ENCODE data around the gene GP5. TPM values are rescaled to one million over a fixed set of nuclear protein-coding genes. Genes with fewer than 3 reads are reported as not detected.

Gene GP5
- total RNA-seq, 1 experiment from 2014 or later = not detected

DNA sequence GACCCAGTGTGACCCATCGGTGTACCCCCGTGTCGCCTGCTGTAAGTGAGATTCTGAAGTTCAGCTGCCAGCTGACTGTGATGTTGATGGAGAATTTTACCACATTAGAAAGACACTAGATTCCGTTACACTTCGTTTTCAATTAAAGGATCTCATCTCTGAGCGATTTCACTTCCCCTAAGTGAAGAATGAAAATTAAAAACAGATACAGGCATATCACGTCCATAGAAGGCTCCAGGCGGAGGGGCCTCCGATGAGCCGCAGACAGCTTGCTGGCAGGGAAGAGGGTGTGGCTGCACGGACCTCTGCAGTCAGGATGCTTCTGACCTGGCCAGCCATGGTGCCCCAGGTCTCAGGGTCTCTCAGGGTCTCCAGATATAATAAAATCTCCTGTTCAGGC lies 41.4 kb downstream of the GP5 start:
- no peak for DNase-seq
- H3K27ac ChIP-seq = no peak overlapping the region
- H3K36me3 ChIP-seq = no peaks in the 10 kb centered on the region
- no peaks in the 10 kb centered on the region for H3K27me3 ChIP-seq
- no peak overlapping the region for H3K4me3 ChIP-seq
- no peaks in the 10 kb centered on the region for H3K9me3 ChIP-seq (replicated peaks)
- H3K4me1 ChIP-seq = no peaks in the 10 kb centered on the region

DNA sequence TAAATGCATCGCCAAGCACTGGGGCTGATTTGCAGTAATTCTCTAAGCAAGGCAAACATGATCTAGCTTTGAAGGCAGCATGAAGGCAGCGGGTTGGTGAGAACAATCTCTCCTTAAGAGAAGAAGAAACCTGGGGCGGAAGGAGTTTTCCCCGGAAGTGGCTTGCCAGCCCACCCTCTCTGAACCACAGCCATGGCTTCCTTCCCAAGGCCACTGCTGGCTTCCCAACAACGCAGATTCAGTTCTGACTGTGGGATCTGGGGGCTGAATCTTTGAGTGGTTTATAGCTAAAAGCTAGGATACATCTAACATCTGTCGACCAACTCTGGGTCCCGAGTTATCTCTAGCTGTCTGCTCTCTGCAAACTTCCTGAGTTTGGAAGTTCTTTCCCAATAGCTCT lies 43.7 kb downstream of the GP5 start:
- Histone ChIP-seq H3K27ac (no peak overlapping the region), H3K27me3 (no peaks in the 10 kb centered on the region), H3K4me3 (no peak overlapping the region), H3K4me1 (no peaks in the 10 kb centered on the region), H3K36me3 (no peaks in the 10 kb centered on the region), H3K9me3 (replicated peaks) (no peaks in the 10 kb centered on the region)
- DNase-seq = no peak

DNA sequence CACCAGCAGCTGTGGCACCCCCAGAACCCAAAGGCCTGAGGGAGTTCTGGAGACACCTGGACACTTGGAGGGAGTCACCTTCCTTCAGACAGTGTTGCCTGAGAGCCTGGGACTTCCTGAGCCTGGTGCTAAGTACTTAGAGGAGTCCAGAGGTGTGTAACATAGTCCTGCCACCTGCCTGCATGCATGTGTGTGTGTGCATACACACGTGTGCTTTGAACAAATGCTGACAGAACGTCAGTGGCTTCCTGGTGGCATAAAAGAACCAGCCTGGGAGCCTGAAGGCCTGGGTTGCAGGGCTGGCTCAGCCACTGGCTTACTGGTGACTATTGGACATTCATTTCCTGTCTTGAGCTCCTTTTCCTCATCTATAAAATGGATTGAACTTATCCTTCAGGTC lies 44.8 kb downstream of the GP5 start:
- DNase-seq = no peak
- Histone ChIP-seq H3K36me3 (no peaks in the 10 kb centered on the region), H3K9me3 (replicated peaks) (no peaks in the 10 kb centered on the region), H3K4me3 (no peak overlapping the region), H3K27me3 (no peaks in the 10 kb centered on the region), H3K27ac (no peak overlapping the region), H3K4me1 (no peaks in the 10 kb centered on the region)

DNA sequence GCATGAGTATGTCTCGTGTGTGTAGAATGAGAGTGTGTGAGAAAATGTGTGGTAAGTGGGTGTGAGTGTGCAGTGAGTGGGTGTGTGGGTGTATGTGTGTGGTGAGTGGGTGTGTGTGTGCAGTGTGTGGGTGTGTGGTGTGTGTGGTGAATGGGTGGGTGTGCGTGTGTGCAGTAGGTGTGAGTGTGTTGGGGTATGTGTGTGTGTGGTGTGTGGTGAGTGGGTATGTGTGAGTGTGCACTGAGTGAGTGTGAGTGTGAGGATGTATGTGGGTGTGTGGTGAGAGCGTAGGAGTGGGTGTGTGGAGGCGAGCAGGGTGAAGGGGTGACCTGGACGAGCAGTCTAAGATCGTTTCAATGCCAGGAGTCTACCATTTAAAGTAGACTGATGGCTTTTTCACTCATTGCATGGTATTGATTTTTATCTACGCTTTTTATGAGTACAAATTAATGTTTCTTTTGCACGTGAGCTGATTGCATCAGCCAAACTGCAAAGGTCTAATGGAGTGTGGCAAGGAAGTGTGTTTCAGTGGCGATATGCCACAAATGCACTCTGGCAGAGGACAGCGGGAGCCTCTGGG lies 46.3 kb downstream of the GP5 start:
- no peak for DNase-seq
- no peaks in the 10 kb centered on the region for H3K9me3 ChIP-seq (replicated peaks)
- no peak overlapping the region for H3K27ac ChIP-seq
- H3K27me3 ChIP-seq = no peaks in the 10 kb centered on the region
- no peaks in the 10 kb centered on the region for H3K36me3 ChIP-seq
- no peaks in the 10 kb centered on the region for H3K4me1 ChIP-seq
- H3K4me3 ChIP-seq = no peak overlapping the region

DNA sequence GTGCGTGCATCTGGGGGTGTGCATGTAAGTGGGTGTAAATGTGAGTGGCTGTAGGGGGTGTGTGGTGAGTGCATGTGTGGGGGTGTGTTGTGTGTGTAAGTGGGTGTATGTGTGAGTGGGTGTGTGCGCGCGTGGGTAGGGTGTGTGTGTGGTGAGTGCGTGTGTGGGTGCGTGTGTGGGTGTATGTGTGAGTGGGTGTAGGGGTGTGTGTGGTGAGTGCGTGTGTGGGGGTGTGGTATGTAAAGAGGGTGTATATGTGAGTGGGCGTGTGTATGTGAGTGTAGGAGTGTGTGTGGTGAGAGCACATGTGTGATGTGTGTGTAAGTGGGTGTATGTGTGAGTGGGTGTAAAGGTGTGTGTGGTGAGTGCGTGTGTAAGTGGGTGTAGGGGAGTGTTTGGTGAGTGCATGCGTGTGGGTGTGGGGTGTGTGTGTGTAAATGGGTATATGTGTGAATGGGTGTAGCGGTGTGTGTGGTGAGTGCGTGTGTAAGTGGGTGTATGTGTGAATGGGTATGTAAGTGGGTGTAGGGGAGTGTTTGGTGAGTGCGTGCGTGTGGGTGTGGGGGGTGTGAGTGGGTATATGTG lies 47.0 kb downstream of the GP5 start:
- no peaks in the 10 kb centered on the region for H3K36me3 ChIP-seq
- no peak overlapping the region for H3K4me3 ChIP-seq
- no peaks in the 10 kb centered on the region for H3K4me1 ChIP-seq
- H3K27ac ChIP-seq = no peak overlapping the region
- no peaks in the 10 kb centered on the region for H3K27me3 ChIP-seq
- DNase-seq = no peak
- H3K9me3 ChIP-seq (replicated peaks) = no peaks in the 10 kb centered on the region

DNA sequence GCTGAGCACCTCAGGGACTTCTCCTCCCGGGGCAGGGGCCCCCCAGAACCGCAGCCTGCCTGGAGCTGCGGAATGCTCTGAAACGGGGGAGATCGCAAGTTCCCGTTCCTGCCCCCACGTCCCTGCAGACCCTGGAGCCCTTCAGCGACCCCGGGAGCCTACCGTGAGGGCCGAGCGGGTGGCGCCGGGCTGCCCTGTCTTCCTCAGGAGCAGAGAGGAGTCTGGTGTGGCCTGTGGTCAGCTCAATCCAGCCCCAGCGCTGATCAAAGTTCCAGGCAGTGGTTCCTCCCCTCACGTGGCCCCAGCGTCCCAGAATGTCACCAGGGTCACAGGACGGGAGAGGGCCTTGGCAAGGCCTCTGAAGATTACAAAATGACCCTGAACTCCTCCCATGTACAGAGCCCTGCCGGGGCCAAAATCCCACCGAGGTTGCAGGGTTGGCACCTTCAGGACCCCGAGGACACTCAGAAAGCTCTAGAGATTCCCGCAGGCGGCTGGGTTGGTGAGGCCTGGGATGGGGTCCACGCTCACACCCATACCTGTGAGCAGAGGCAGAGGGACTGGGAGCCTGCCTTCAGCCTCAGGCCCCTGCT lies 47.9 kb downstream of the GP5 start, which contains the start of gene CPN2:
CPN2 (minus strand) TSS at position 249 of the 593 bp plus-strand sequence. CDS start 8,626 bp downstream, outside the sequence.
- H3K4me3 ChIP-seq = no peak within 1 kb of the TSS
- H3K9me3 ChIP-seq (replicated peaks) = no peaks in the 10 kb centered on the region
- DNase-seq = no peak
- no peaks in the 10 kb centered on the region for H3K27me3 ChIP-seq
- no peaks in the 10 kb centered on the region for H3K4me1 ChIP-seq
- H3K36me3 ChIP-seq = no peaks in the 10 kb centered on the region
- no peak within 1 kb of the TSS for H3K27ac ChIP-seq

DNA sequence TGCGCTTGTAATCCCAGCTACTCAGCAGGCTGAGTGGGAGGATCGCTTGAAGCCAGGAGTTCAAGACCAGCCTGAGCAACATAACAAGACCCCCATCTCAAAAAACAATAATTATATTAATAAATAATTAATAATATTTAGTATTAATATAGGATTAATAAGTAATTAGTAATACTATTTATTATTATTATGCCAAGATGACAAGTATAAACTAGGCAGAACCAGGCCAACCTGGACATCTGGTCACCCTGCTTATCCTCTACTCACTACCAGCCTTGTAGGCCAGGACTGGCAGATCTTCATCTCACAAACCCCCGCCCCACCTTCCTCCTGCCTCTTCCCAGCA lies 48.4 kb downstream of the GP5 start:
- H3K27ac ChIP-seq = no peak overlapping the region
- no peaks in the 10 kb centered on the region for H3K36me3 ChIP-seq
- DNase-seq = no peak

DNA sequence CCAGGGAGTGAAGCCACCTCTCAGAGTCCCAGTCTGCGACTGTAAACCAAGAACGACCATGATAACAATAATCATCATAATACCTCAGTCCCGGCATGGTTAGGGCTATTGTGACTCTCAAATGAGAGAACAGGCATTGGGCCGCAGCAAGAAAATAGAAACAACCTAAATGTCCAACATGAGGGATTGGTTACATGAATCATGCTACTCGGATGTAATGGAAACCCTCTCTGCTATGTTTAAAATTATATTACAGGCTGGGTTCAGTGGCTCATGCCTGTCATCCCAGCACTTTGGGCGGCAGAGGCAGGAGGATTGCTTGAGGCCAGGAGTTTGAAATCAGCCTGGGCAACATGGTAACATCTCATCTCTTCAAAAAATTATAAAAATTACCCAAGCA lies 50.7 kb downstream of the GP5 start:
- DNase-seq = no peak
- Histone ChIP-seq H3K4me1 (0 out of 2 replicates have a peak, but pooled peaks cover 2% of the 10 kb centered on the region), H3K9me3 (replicated peaks) (no peaks in the 10 kb centered on the region), H3K36me3 (no peaks in the 10 kb centered on the region), H3K4me3 (no peak overlapping the region), H3K27me3 (no peaks in the 10 kb centered on the region), H3K27ac (no peak overlapping the region)

More for the DNA sequence above, 48.4 kb downstream of the GP5 start:
- no peaks in the 10 kb centered on the region for H3K4me1 ChIP-seq
- no peak overlapping the region for H3K4me3 ChIP-seq
- H3K27me3 ChIP-seq = no peaks in the 10 kb centered on the region
- H3K9me3 ChIP-seq (replicated peaks) = no peaks in the 10 kb centered on the region

- DNase-seq = no peak
- no peaks in the 10 kb centered on the region for H3K27me3 ChIP-seq
- no peaks in the 10 kb centered on the region for H3K36me3 ChIP-seq
- no peak overlapping the region for H3K4me3 ChIP-seq
- H3K27ac ChIP-seq = no peak overlapping the region
- H3K9me3 ChIP-seq (replicated peaks) = no peaks in the 10 kb centered on the region
- 0 out of 2 replicates have a peak, but pooled peaks cover 2% of the 10 kb centered on the region for H3K4me1 ChIP-seq
Observed at GRCh38 chr3:194346621-194347020, 52.4 kb downstream of the GP5 start.

- no peak for DNase-seq
- no peaks in the 10 kb centered on the region for H3K27me3 ChIP-seq
- H3K36me3 ChIP-seq = no peaks in the 10 kb centered on the region
- no peak overlapping the region for H3K27ac ChIP-seq
- 0 out of 2 replicates have a peak, but pooled peaks cover 2% of the 10 kb centered on the region for H3K4me1 ChIP-seq
- no peak overlapping the region for H3K4me3 ChIP-seq
- no peaks in the 10 kb centered on the region for H3K9me3 ChIP-seq (replicated peaks)
Observed at GRCh38 chr3:194346035-194346434, 53.0 kb downstream of the GP5 start.

Other genes starting within 250 kb of the GP5 start
- gene CPN2, start 47.9 kb downstream of the GP5 start, total RNA-seq (2014; rRNA removed; shearing (Covaris generic)) = not detected in 2 replicates
- 0.08 TPM in 1 of 2 replicates, not detected in the other for gene LRRC15, start 29.5 kb downstream of the GP5 start, total RNA-seq (2014; rRNA removed; shearing (Covaris generic))
- gene ATP13A3, start 87.7 kb upstream of the GP5 start, total RNA-seq (2014; rRNA removed; shearing (Covaris generic)) = 129 and 155 TPM in 2 replicates
- gene TMEM44, start 234.2 kb upstream of the GP5 start, total RNA-seq (2014; rRNA removed; shearing (Covaris generic)) = 8.0 and 9.4 TPM in 2 replicates